ENCODE measurements around the gene ANO2. TPM values are rescaled to one million over a fixed set of nuclear protein-coding genes. Genes with fewer than 3 reads are reported as not detected.

Gene ANO2
- total RNA-seq, 4 donors from 2014 or later = 2.0 to 9.8 (median 4.9) TPM

DNA sequence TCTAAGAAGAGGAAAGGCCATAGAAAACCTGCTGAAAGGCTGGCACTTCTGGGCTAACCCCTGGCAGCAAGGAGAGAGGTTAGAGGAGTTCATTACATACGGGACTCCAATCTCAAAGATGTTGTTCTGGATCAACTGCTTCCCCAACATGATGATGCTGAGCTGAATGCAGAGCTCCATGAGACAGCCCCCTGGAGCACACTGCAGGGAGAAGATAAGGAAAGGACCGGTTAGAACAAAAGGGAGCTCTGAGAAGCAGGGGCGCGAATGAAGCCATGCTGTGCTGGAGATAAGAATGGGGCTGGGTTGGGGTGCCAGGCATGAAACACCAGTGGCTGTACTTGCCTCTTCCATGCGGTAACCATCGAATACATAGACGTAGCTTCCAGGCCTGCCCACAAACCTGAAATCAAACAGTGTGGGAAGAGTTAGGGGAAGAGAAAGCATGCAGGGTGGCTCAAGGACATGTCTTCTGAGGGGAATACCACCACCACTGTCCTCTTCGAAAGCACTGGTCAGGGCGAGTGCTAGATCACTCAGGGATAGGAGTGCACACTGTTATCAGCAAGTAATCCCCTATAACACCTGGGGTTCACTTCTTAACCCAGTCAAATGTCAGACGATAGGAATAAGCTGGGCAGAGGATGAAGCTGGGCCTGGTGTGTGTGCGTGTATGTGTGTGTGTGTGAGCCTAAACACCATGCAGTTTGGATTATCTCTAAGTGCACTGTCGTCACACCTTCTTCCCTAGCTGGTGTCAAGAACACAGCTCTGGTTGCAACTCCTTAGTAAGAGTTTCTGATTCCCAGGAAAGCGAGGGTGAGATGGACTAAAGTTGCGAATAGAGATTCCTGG lies 332.3 kb downstream of the ANO2 start:
- ATAC-seq (no peak), DNase-seq (no peak)
- no peaks in the 10 kb centered on the region for H3K9me3 ChIP-seq
- TF ChIP-seq, protein P1, sequence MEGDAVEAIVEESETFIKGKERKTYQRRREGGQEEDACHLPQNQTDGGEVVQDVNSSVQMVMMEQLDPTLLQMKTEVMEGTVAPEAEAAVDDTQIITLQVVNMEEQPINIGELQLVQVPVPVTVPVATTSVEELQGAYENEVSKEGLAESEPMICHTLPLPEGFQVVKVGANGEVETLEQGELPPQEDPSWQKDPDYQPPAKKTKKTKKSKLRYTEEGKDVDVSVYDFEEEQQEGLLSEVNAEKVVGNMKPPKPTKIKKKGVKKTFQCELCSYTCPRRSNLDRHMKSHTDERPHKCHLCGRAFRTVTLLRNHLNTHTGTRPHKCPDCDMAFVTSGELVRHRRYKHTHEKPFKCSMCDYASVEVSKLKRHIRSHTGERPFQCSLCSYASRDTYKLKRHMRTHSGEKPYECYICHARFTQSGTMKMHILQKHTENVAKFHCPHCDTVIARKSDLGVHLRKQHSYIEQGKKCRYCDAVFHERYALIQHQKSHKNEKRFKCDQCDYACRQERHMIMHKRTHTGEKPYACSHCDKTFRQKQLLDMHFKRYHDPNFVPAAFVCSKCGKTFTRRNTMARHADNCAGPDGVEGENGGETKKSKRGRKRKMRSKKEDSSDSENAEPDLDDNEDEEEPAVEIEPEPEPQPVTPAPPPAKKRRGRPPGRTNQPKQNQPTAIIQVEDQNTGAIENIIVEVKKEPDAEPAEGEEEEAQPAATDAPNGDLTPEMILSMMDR (IDR thresholded peaks at IDR 0.05 in 4 of 5, conservative IDR thresholded peaks at IDR 0.05 in 1 of 5) = no peak
- no peak for TF ChIP-seq POLR2A (IDR thresholded peaks at IDR 0.05)
- no peak overlapping the region for H3K4me3 ChIP-seq
- no peaks in the 10 kb centered on the region for H3K27me3 ChIP-seq
- H3K36me3 ChIP-seq = no peaks in the 10 kb centered on the region
- intact Hi-C loops (cut with DNase I; ENCODE audit: low total_unique reads) (no loop called here), in situ Hi-C loops (cut with MboI; ENCODE audit: low sequenced_read_pairs in 4 of 4) (no loop called here)
- H3K27ac ChIP-seq = no peak overlapping the region
- H3K4me1 ChIP-seq = no peaks in the 10 kb centered on the region

DNA sequence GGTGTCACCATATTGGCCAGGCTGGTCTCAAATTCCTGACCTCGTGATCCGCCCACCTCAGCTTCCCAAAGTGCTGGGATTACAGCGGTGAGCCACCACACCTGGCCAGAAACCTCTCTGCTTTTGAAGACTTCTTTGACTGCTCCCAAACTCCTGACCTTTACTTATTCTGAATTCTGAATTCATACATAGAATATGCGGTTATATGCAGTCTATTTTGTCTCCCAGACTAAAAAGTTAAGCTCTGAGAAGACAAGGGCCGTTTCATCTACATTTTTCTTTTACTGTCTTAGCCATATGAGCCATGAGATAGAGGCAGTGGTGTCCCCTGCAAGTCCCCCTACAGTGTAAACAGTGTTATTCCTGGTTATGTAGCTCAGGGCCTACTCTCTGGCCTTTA lies 333.9 kb downstream of the ANO2 start:
- intact Hi-C loops (cut with DNase I; ENCODE audit: low total_unique reads) = no loop called here
- Histone ChIP-seq H3K4me1 (no peaks in the 10 kb centered on the region), H3K27me3 (no peaks in the 10 kb centered on the region), H3K4me3 (no peak overlapping the region), H3K9me3 (no peaks in the 10 kb centered on the region), H3K27ac (no peak overlapping the region), H3K36me3 (no peaks in the 10 kb centered on the region)
- no peak for TF ChIP-seq POLR2A (IDR thresholded peaks at IDR 0.05)
- TF ChIP-seq, protein P1 (IDR thresholded peaks at IDR 0.05 in 4 of 5, conservative IDR thresholded peaks at IDR 0.05 in 1 of 5) = no peak
- in situ Hi-C loops (cut with MboI; ENCODE audit: low sequenced_read_pairs in 4 of 4) = no loop called here
- ATAC-seq = no peak
- DNase-seq = no peak

DNA sequence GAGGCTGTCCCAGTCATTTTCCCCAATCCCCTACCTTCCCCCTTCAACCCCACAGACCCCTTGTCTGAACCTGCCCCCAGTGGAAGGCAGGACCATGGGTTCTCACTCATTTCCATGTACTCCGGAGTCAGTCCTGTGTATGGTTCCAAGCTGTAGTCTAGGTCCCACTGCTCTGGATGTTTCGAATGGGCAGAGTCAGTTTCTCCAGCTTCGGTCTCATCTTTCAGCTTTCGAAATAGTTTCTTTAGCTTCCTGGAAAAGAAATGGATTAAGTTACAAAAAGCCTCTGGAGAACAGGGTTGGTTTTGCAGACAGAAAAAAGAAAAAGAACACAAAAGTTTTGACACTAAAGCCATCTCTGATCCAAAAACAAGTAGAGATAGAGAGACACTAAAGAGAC lies 345.7 kb downstream of the ANO2 start:
- no peak for ATAC-seq
- no peaks in the 10 kb centered on the region for H3K36me3 ChIP-seq
- no peak overlapping the region for H3K4me3 ChIP-seq
- no peak for TF ChIP-seq POLR2A (IDR thresholded peaks at IDR 0.05)
- TF ChIP-seq, protein P1 (IDR thresholded peaks at IDR 0.05 in 4 of 5, conservative IDR thresholded peaks at IDR 0.05 in 1 of 5) = no peak
- DNase-seq = no peak
- H3K27me3 ChIP-seq = no peaks in the 10 kb centered on the region
- no peaks in the 10 kb centered on the region for H3K9me3 ChIP-seq
- intact Hi-C loops (cut with DNase I; ENCODE audit: low total_unique reads) (no loop called here), in situ Hi-C loops (cut with MboI; ENCODE audit: low sequenced_read_pairs in 4 of 4) (no loop called here)
- H3K27ac ChIP-seq = no peak overlapping the region
- H3K4me1 ChIP-seq = no peaks in the 10 kb centered on the region

DNA sequence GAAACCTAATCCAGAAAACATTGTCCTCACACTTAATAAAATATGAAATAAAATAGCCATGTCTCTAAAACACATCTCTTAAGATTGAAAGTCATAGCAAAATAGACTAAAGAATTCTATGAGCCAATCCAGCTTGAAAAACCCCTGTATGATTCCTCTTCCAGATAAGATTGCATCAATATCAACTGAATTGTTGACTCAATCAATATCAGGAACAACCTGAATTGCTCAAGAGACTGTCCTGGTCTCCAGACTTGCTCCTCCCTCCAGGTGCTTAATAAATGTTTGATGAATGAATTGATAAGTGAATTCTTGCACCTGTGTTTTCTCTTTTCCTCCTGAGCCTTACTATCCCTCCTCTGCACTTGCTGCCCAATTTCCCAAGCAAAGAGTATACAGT lies 351.1 kb downstream of the ANO2 start:
- in situ Hi-C loops (cut with MboI; ENCODE audit: low sequenced_read_pairs in 4 of 4) = no loop called here
- H3K36me3 ChIP-seq = no peaks in the 10 kb centered on the region
- no peaks in the 10 kb centered on the region for H3K4me1 ChIP-seq
- DNase-seq = no peak
- intact Hi-C loops (cut with DNase I; ENCODE audit: low total_unique reads) = no loop called here
- H3K27ac ChIP-seq = no peak overlapping the region
- no peak for ATAC-seq
- no peak overlapping the region for H3K4me3 ChIP-seq
- H3K9me3 ChIP-seq = no peaks in the 10 kb centered on the region
- no peak for TF ChIP-seq POLR2A (IDR thresholded peaks at IDR 0.05)
- TF ChIP-seq, protein P1 (IDR thresholded peaks at IDR 0.05 in 4 of 5, conservative IDR thresholded peaks at IDR 0.05 in 1 of 5) = no peak
- H3K27me3 ChIP-seq = no peaks in the 10 kb centered on the region
